HS-5 (cell line): ENCODE measurements around the gene GARIN5A.
"Not testable (repeated sequence)": the region's sequence is repeated elsewhere in the genome, so short reads cannot be mapped to it uniquely, and the experiment has no call there.

Experiments used
- DNase-seq: peaks from one replicate; pipeline ENCODE4 v3.0.0-alpha.2; 2012; ENCODE audit warnings: low read depth

Gene GARIN5A

DNA sequence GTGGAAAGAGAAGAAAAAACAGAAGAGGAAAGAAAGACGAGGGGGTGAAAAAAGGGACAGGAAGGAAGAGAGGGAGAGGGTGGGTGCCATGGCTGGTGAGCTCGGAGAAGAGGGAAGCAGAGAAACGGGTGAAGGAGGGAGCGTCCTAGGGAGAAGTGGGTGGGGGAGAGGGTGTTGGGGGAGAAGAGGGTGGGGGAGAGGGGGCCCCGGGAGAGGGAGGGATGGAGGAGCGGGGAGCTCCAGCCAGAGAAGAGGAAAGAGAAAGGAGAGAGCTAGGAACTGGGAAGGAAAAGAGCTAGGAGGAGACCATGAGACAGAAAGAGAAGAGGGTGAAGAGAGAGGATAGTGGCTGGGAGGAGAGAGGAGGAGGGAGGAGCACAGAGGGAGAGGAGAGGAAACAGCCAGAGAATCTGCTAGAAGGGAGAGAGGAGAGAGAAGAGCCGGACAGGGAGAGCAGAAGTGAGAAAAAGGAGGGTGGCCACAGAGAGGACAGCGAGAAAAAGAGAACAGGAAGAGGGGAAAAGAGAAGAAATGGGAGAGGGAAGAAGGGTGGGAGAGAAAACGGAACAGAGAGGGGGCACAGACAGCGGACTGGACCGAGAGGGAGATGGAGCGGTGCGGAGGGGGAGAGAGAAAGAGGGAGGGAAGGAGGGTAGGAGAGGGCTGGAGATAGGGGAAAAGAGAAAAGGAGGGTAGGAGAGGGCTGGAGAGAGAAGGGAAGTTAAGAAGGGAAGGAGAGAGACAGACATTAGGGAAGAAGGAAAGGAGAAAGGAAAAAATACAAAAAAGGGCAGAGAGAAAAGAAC, 11.9 kb upstream of the GARIN5A start:
- DNase-seq, result no peak

DNA sequence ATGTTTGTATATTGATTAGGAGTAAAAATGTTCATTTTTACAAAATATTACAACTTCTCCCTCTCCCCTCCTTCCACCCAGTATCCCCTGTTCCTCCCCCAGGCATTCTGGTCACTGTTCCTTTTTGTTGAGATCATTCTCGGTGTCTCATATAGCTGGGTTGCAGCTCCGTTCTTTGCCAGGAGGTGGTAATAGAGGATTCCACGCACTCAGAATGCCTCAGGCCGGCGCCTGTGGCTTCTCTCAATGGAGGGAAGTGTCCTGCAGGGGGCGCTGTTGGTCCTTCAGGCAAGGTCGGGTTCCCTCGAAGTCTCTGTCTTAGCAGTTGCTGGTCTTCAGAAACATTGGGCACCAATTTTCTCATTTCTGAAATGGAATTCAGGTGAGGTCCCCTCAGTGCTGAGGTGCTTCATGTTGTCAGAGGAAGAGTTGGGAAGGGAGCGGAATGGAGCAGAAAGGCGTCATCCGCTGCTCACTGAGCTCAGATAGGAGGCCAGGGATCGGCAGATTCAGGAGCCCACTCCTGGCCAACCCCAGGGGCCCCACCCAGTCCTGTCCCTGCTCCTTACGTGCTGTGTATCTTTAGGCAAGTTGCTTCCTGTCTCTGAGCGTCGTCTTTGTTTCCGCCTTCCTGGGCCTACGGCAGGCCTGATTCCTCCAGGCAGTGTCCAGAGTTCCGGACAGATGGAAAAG, 10.3 kb upstream of the GARIN5A start:
- DNase-seq, result no peak

DNA sequence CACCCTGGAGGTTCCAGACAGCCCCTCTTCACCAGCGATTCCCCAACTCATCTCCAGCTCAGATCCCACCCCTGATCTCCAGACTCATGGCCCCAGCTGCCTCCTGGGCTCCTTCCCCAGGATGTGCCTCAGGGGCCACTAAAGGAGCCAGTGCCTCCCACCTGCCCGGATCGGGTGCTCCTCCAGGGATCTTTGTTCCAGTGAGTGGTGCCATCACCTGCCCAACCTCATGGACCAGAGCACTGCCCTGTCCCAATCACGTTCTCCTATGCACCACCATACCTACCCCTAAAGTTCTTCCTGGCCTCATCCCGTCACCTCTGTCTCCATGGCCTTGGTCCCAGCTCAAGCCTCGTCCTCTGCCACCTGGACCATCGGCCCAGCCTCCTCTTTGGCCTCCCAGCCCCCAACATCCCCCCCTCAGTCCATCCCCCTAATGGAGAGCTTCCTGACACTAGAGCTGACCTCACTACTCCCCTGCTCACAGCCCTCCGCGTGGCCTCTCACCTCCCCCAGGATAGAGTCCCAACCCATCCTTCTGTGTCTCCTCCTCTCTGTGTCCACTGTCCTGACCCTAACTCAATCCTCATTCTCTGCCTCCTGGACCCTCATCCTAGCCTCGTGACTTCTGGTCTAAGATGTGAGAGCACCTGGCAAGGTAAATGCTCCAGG, 8.8 kb upstream of the GARIN5A start:
- DNase-seq, result no peak

DNA sequence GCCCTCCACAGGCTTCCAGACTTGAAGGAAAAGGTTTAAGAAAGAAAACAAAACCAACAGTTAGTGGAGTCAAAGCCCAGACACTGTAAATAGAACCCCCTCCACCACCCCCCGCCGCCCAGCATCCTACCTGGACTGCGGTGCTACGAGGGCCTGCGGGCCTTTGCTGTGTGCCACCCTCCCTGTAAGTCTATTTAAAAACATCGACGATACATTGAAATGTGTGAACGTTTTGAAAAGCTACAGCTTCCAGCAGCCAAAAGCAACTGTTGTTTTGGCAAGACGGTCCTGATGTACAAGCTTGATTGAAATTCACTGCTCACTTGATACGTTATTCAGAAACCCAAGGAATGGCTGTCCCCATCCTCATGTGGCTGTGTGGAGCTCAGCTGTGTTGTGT, 6.3 kb upstream of the GARIN5A start:
- no peak for DNase-seq

DNA sequence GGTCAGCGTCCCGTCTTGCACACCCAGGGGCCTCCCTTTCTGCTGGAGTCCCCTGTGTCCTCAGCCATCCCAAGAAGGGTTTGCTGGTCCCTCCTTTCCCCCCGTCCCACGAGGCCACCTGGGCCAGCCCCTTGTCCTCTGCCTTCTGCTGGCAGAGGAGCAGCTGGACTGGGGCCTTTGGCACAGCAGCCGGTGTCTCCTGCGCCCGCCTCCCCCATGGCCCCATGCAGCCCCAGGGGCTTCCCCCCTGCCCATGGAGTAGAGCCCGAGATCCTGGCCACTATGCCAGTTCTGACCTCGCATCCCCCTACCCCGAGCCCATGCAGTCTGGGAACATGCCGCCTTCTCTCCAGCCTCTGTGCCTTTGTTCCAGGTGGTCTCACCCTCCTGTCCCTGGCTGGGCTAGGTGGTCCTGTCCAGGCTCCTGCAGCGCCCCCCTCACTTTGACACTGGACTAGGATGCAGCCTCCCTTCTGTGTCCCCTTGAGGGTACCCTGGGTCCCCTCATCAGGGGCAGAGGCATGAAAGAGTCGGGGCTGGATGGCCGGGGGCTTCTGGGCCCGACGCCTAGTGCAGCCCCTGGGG, 5.7 kb upstream of the GARIN5A start:
- DNase-seq, result no peak

DNA sequence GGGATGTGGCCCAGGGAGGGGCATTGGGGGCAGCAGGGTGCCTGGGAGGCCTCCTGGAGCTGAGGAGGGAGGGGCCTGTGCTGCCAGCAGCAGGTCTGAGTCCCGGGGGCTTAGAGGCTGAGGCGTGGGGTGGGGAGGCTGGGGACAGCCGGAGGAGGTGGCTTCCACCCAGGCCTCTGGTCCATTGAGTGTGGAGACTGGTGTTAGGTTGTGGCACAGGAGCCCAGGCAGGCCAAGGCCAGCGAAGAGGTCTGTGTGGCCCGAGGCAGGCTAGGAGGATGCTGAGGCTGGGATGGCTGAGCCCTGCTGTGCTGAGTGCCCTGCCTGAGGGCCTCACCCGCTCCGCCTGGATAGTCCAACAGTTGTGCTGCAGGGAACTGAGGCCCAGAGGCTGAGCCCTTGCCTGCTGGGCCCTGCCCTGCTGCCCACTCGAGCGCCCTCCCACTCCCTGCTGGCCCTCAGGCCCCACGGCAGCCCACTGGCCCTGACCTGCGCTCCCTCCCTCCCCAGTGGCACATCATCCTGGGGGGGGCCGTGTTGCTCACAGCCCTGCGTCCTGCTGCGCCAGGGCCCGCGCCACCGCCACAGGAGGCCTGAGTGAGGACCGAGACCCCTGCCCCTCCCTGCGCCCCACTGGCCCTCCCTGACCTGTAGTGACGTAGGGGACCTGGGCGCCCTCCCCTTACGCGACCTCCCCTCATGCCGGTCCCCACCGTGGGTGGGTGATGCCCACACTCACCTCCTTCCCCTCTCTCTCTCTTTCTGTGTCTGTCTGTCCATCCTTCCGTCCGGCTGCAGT, 4.9 kb upstream of the GARIN5A start:
- DNase-seq, result no peak

DNA sequence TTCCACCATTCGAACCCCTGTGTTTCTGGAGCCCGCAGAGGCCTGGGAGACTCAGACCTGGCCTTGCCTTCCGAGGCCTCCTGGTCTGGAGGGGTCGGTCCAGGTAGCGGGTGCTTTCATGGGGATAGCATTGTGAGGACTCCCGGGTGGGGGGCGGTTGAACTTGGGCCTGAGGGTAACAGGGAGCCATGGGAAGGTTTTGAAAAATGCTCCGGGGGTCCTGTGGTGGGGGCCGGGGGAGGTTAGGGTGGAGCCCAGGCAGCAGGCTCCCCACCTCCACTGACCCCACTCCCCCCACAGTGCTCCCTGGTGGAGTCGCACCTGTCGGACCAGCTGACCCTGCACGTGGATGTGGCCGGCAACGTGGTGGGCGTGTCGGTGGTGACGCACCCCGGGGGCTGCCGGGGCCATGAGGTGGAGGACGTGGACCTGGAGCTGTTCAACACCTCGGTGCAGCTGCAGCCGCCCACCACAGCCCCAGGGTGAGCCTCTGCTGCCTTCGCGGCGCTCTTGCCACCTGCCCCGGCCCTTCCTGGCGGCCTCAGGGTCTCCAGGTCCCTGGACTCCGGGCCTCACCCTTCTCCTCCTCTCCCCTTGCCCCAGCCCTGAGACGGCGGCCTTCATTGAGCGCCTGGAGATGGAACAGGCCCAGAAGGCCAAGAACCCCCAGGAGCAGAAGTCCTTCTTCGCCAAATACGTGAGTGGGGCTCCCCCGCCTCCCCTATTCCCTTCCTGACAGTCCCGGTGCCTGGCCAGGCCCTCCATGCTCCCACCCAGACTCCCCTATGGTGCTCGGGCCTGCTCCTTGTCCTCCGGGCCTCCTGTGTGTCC, 3.8 kb upstream of the GARIN5A start:
- no peak for DNase-seq

DNA sequence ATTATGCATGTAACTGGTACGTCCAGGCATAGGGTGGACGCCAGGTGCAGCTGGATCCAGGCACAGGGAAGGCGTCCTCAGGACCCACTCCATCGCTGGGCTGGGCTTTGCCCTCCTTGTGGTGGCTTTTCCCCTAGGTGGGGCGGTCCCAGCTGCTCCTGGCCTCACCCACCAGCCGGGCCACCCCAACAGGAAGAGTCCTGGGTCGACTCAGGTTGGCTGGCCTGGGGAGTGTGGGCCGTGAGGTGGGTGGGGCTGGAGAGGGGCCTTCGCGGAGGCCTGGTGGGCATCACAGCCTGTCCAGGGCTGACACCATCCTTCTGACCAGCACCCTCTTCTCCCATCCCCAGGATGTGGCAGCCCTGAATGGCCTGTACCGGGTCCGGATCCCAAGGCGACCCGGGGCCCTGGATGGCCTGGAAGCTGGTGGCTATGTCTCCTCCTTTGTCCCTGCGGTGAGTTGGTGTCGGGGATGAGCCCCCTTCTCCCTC, 3.2 kb upstream of the GARIN5A start:
- DNase-seq, result no peak

DNA sequence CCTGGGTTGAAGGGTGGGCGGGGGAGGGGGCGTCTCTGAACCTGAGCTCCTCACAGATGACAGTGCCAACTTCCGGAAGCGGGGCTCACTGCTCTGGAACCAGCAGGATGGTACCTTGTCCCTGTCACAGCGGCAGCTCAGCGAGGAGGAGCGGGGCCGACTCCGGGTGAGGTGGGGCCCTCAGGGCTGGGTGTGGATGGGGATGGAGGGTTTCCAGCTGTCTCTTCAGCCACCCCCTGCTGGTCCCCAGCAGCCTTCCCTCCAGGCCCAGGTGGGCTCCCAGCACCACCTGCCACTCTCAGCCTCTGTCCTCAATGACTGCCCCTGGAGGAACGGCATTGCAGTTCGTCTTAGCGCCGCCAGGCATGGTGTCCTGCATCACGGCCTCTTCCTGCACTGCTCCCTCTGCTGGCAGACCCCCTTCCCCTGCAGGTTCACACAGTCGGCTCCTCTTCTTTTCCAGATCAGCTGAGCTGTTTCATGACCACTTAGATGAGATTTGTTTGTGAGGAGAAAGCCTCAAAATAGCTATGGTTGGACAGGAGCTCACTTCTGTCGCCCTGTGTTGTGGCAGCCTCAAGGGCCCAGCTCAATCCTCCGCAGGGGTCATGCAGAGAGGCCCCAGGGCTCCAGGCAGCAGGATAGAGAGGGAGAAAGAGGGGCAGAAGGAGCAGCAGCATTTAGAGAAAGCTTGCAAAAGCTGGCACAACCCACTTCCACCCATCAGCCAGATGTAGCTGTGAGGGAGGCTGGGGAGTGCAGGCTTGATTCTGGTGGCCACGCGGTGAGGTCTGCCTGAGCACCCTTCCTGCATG, 2.5 kb upstream of the GARIN5A start:
- DNase-seq, result no peak

DNA sequence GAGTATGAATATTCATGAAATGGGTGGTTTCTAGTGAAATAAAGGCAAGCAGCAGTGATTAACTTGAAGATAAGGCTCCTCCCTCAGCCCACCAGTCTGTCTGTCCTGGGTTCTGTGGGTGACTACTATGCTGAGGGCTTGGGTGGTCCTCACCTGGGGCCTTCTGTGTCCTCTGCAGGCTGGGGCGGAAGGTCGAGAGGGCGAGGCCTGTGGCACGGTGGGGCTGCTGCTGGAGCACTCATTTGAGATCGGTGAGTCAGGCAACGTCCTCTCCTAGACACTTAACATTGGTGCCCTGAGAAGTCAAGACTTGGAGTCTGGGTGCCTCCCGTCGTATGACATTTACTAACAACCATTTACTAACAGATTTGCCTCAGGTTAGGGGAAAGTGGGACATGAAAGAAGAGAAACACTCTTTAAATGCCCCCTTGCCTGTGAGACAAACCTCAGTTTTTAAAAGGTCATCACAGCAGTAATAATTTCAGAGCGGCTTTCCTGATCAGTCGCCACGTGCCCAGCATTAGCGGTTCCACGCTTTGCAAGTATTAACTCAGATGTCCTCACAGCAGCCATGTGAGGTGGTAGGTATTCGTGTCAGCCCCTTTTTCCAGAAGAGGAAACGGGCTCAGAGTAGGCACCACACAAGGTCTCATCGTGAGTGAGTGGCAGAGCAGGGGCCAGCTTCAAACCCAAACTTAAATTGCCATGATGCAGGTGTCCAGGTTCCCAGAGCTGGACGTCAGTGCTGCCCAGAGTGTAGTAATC, 1.3 kb upstream of the GARIN5A start:
- DNase-seq, result no peak

DNA sequence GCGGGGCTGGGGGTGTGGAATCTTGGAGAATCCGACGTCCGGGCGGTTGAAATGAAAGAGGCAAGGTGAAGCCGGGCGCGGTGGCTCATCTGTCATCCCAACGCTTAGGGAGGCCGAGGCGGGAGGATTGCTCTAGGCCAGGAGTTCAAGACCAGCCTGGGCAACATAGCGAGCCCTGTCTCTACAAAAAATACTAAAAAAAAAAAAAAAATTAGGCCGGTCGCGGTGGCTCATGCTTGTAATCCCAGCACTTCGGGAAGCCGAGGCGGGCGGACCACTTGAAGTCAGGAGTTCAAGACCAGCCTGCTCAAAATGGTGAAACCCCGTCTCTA, 225 bp upstream of the GARIN5A start:
- no peak for DNase-seq

DNA sequence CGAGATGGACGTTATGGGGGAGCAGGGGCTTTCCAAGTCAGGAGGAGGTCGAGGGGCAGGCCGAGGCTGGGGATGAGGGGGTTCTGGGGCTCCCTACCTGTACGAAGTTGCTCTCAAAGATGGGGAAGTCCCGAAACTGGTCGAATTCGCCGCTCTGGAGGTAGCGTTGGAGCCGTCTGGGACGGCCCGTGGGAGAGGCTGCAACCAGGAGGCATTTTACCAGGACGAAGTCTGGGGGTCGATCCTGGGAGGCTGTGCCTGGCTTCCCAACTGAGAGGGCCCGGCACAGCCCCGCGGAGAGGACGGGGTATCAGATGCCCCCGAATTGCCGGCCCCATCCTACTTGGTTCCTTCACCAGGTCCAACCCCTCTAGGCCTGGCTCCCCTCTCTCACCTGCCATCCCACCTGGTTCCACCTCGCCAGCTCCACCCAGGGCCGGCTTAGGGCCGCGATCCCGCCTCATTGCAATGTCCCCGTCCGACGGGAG, 868 bp downstream of the GARIN5A start:
- DNase-seq, result no peak

DNA sequence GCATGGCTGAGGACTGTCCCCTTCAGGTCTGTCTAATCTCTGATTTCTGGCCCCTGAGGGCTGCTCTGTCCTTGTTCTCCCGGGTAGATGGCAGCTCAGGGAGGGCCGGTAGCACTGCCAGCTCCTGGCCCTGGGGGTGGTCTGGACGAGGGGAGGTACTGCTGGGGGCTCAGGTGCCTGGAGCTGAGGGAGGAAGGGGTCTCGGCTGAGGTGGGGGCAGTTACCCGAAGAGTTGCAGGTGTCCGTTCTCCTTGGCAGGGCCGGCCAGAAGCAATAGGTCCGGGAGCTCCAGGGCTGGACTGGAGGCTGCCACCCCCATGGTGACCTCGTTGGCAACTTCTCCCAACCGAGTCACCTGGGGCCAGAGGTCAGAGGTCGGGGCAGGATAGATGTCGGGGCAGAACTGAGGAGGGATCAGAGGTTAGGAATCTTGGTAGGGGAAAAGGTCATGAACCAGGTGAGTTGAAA, 1.5 kb downstream of the GARIN5A start:
- no peak for DNase-seq

DNA sequence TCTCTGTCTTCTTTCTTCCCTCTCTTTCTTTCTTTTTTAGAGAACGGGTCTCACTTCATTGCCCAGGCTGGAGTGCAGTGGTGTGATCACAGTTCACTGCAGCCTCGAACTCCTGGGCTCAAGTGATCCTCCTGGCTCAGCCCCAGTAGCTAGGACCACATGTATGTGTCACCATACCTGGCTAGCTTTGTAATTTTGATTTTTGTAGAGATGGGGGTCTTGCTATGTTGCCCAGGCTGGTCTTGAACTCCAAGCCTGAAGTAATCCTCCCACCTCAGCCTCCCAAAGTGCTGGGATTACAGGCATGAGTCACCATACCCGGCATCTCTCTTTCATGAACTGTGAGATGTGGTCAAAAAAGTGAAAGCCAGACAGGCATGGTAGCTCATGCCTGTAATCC, 3.3 kb downstream of the GARIN5A start:
- not testable (repeated sequence) for DNase-seq

DNA sequence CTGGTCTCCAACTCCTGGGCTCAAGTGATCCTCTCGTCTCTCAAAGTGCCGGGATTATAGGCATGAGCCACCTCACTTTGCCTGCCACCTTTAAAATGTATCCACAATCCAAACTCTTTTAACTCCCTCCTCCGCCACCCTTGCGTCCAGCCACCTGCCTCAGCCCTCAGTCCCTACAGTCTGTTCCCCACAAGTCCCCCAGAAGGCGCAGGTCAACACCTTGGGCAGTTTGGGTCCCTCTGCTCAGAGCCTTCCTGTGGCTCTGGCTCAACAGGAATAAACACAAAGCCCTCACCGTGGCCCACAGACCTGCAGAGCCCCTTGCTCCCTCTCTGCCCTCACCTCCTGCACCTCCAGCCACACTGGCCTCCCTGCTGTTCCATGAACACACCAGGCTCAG, 7.8 kb downstream of the GARIN5A start:
- DNase-seq, result no peak

DNA sequence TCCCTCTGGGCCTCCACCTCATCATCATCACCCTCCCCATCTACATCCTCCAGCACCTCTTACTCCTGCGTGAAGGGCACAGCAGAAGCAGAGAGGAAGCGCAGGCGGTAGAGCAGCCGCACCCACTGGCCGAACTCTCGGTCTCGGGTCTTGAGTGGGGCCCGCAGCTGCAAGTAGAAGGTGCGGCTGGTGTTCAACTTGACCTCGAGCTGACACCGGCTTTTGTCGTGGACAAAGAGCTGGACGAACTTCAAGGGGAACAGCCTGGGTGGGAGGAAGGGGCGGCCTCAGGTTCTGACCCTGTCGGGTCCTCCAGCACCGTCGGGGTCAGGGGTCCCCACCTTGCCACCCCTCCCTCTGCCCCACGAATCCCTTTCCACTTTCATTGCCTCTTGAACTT, 9.1 kb downstream of the GARIN5A start:
- no peak for DNase-seq

DNA sequence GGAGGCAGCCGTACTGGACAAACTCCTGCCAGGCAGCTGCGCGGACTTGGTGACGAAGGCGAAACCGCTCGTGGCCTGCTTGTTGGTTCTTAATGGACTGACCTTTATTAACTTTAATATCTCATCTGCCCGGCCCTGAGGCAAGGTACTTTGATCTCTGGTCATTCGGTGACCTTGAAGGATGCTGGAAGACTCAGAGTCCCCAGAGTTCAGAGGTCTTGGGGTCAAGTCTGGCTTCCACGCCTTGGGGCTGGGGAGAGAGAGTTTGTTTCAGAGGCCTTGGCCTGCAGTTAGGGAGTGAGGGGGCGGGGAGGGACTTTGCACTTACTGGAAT, 10.0 kb downstream of the GARIN5A start:
- DNase-seq, result no peak

DNA sequence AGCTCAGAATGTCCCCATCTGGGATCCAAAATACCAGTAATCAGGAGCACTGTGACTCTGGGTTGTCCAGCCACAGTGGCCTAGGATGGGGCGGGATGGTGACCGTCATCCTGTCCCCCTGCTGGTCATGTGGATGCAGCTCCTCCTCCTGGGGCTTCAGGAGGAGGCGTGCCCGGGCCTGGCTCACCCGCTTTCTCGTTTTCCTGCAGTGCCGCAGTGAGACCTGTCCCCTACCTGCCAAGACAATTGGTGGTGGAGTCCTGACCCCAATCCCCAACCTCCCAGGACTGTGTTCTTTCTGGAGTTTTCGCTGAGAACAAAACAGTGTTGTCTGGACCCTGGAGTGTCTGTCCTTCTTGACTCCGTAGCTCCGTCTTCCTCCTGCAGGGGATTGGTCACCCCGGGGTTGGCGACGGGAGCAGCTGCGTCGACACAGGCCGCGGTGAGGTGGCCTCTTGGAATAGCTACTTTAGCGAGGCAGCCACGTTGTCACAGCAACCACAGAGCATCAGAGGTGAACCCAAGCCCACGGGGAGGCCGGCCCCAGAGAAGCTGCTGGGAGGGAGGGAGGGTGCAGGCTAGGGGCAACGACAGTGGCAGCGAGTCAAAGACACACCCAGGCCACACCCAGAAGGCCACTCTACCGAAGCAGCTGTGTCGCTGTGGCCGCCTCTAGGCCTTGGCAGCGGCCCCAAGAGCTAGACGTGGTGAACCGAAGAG, 10.5 kb downstream of the GARIN5A start:
- no peak for DNase-seq

DNA sequence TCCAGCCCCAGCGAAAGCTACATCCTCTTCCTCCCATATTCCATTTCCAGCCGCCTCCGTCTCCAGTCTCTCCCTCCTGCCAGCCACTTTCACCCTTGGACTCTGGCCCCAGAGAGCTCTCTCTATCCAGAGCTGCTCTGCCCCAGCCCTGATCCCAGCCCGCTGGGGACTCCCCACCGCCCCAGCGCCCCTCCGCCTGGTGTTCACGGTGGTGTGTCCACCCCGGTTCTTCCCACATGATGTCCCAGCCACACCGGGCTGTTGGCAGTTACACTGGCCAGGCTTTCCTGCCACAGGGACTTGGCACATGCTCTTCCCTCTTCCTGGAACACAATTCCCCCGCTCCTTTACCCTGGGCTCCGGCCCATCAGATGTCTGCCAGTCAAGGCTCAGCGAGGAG, 11.6 kb downstream of the GARIN5A start:
- DNase-seq, result no peak
